ENCODE data around the gene CORO1C. TPM values are rescaled to one million over a fixed set of nuclear protein-coding genes. Genes with fewer than 3 reads are reported as not detected.

CORO1C gene
- total RNA-seq, 1 experiment from 2014 or later = 138 TPM

DNA sequence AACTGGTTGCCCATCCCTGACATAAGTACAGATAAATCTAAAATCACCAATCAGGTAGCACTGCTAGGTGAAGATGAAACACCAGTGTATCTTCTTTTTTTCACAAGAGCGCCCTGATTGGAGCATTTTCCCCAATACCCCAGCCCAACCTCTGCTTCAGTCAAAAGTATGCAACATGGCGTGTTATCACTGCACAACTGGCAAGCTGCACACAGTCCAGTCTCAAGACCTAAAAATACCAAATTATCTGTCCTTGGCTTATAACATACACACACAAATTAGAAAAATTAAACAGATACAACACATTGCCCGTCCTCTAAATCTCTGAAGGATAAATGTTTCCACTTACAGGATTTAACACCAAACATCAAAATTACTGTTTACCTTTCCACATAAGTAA, 77.4 kb downstream of the CORO1C start:
- BruUV-seq (replicated peaks) = no TSS peak
- H4K20me1 ChIP-seq (ENCODE audit: insufficient read depth) = no peaks in the 10 kb centered on the region
- no peaks in the 10 kb centered on the region for H3K9me2 ChIP-seq (ENCODE audit: insufficient read depth)
- no peak for TF ChIP-seq ELF1 (IDR thresholded peaks at IDR 0.05; ENCODE audit: borderline replicate concordance, low read depth)
- TF ChIP-seq, protein P1, sequence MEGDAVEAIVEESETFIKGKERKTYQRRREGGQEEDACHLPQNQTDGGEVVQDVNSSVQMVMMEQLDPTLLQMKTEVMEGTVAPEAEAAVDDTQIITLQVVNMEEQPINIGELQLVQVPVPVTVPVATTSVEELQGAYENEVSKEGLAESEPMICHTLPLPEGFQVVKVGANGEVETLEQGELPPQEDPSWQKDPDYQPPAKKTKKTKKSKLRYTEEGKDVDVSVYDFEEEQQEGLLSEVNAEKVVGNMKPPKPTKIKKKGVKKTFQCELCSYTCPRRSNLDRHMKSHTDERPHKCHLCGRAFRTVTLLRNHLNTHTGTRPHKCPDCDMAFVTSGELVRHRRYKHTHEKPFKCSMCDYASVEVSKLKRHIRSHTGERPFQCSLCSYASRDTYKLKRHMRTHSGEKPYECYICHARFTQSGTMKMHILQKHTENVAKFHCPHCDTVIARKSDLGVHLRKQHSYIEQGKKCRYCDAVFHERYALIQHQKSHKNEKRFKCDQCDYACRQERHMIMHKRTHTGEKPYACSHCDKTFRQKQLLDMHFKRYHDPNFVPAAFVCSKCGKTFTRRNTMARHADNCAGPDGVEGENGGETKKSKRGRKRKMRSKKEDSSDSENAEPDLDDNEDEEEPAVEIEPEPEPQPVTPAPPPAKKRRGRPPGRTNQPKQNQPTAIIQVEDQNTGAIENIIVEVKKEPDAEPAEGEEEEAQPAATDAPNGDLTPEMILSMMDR (IDR thresholded peaks at IDR 0.05 in 2 of 3, conservative IDR thresholded peaks at IDR 0.05 in 1 of 3; ENCODE audit: borderline replicate concordance in 1 of 3, insufficient read depth in 1 of 3, low read depth in 2 of 3, low read length in 2 of 3) = no peak
- no peak for TF ChIP-seq EGR1 (IDR thresholded peaks at IDR 0.05; ENCODE audit: low read depth)
- TF ChIP-seq, protein P2, sequence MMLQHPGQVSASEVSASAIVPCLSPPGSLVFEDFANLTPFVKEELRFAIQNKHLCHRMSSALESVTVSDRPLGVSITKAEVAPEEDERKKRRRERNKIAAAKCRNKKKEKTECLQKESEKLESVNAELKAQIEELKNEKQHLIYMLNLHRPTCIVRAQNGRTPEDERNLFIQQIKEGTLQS (IDR thresholded peaks at IDR 0.05) = no peak
- no peak for TF ChIP-seq TCF7L2 (IDR thresholded peaks at IDR 0.05; ENCODE audit: borderline replicate concordance, extremely low read depth, insufficient read depth, insufficient read length)
- TF ChIP-seq, protein P3, sequence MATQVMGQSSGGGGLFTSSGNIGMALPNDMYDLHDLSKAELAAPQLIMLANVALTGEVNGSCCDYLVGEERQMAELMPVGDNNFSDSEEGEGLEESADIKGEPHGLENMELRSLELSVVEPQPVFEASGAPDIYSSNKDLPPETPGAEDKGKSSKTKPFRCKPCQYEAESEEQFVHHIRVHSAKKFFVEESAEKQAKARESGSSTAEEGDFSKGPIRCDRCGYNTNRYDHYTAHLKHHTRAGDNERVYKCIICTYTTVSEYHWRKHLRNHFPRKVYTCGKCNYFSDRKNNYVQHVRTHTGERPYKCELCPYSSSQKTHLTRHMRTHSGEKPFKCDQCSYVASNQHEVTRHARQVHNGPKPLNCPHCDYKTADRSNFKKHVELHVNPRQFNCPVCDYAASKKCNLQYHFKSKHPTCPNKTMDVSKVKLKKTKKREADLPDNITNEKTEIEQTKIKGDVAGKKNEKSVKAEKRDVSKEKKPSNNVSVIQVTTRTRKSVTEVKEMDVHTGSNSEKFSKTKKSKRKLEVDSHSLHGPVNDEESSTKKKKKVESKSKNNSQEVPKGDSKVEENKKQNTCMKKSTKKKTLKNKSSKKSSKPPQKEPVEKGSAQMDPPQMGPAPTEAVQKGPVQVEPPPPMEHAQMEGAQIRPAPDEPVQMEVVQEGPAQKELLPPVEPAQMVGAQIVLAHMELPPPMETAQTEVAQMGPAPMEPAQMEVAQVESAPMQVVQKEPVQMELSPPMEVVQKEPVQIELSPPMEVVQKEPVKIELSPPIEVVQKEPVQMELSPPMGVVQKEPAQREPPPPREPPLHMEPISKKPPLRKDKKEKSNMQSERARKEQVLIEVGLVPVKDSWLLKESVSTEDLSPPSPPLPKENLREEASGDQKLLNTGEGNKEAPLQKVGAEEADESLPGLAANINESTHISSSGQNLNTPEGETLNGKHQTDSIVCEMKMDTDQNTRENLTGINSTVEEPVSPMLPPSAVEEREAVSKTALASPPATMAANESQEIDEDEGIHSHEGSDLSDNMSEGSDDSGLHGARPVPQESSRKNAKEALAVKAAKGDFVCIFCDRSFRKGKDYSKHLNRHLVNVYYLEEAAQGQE (IDR thresholded peaks at IDR 0.05; ENCODE audit: low read depth) = no peak
- no peak for TF ChIP-seq SIN3A (IDR thresholded peaks at IDR 0.05; ENCODE audit: low read depth)
- no peak for TF ChIP-seq SRF (IDR thresholded peaks at IDR 0.05; ENCODE audit: low read depth)
- no peak for TF ChIP-seq EZH2 (IDR thresholded peaks at IDR 0.05)
- TF ChIP-seq EZH2phosphoT487 (IDR thresholded peaks at IDR 0.05; ENCODE audit: borderline replicate concordance) = no peak
- TF ChIP-seq CEBPB (IDR thresholded peaks at IDR 0.05; ENCODE audit: low read depth) = no peak
- no peak for TF ChIP-seq CBX3 (IDR thresholded peaks at IDR 0.05; ENCODE audit: low read depth)
- TF ChIP-seq YY1 (IDR thresholded peaks at IDR 0.05; ENCODE audit: extremely low read depth, insufficient replicate concordance, low read depth, low read length) = no peak
- ChIA-PET CTCF (interaction anchor here (1.5 kb wide), 1 partner anchor 10 kb away, joined by 8 read pairs; no protein-coding TSS in a partner anchor), RAD21 (ENCODE audit: low non-redundant PET in 1 of 2, low total read pairs in 2 of 2, uncharacterized antibody in 2 of 2, unreplicated experiment in 2 of 2) (no interaction called here), POLR2A (no interaction called here)
- no peaks in the 10 kb centered on the region for H3K27me3 ChIP-seq (ENCODE audit: insufficient read depth, low read length)
- no peak overlapping the region for H3K27ac ChIP-seq (ENCODE audit: low read depth, low read length)
- H3K4me3 ChIP-seq (replicated peaks in 1 of 2; ENCODE audit: low read depth in 1 of 2, low read length in 2 of 2) = no peak overlapping the region
- H3K4me2 ChIP-seq (ENCODE audit: low read length) = no peak overlapping the region
- ATAC-seq = no peak
- H3K4me1 ChIP-seq (ENCODE audit: control insufficient read depth in 1 of 2, insufficient read depth in 2 of 2, low read length in 2 of 2) = peaks cover 49 to 52% of the 10 kb centered on the region in 2 experiments
- no peaks in the 10 kb centered on the region for H3K79me2 ChIP-seq (ENCODE audit: insufficient read depth, low read length)
- peaks cover 0 to 13% of the 10 kb centered on the region in 2 experiments; a peak in 1 of 4 replicates for H3K36me3 ChIP-seq (ENCODE audit: control insufficient read depth in 1 of 2, insufficient read depth in 2 of 2, low read length in 2 of 2)
- H3K9me3 ChIP-seq (ENCODE audit: control insufficient read depth in 1 of 2, insufficient read depth in 1 of 2, low read depth in 1 of 2, low read length in 2 of 2) = no peaks in the 10 kb centered on the region
- H2AFZ ChIP-seq (ENCODE audit: low read depth, low read length, poor library complexity, severe bottlenecking) = no peak overlapping the region
- H3K9ac ChIP-seq (ENCODE audit: low read length) = no peak overlapping the region
- DNase-seq (ENCODE audit: low read depth, low spot score) = no peak
- intact Hi-C loops (cut with micrococcal nuclease) = no loop called here

Measured in HCT116 (cell line).